HEK293 (cell line): ENCODE results near the gene LTK.

ENCODE experiments used
- EGR2 ChIP-seq: fragments of 450-650 bp; formaldehyde crosslinking; IDR thresholded peaks from 2 replicates; pipeline ENCODE4 v1.5.1; 2016; ENCODE audit warnings: low read depth, missing biosample characterization, missing genetic modification characterization
- HIC1 ChIP-seq: fragments of 450-650 bp; formaldehyde crosslinking; IDR thresholded peaks from 2 replicates; pipeline ENCODE4 v1.5.1; 2016; ENCODE audit warnings: missing biosample characterization, missing genetic modification characterization
- HOXA7 ChIP-seq: sonication (generic); formaldehyde crosslinking; IDR thresholded peaks from 2 replicates; pipeline ENCODE4 v1.8.1; 2022; ENCODE audit warnings: missing genetic modification reagents, borderline replicate concordance
- HOXD13 ChIP-seq: sonication (generic); formaldehyde crosslinking; IDR thresholded peaks from 2 replicates; pipeline ENCODE4 v1.8.0; 2022; ENCODE audit warnings: missing genetic modification reagents, borderline replicate concordance
- MZF1 ChIP-seq: fragments of 450-650 bp; formaldehyde crosslinking; IDR thresholded peaks from 2 replicates; pipeline ENCODE4 v1.5.1; 2017; ENCODE audit warnings: missing biosample characterization, missing genetic modification characterization, borderline replicate concordance
- OSR2 ChIP-seq: fragments of 450-650 bp; formaldehyde crosslinking; IDR thresholded peaks from 2 replicates; pipeline ENCODE4 v1.5.1; 2016; ENCODE audit warnings: missing biosample characterization, missing genetic modification characterization
- PRDM6 ChIP-seq: fragments of 450-650 bp; formaldehyde crosslinking; IDR thresholded peaks from 2 replicates; pipeline ENCODE4 v1.5.1; 2017; ENCODE audit warnings: missing biosample characterization, missing genetic modification characterization
- ZBTB8A ChIP-seq: fragments of 450-650 bp; formaldehyde crosslinking; IDR thresholded peaks from 2 replicates; pipeline ENCODE4 v1.5.1; 2016; ENCODE audit warnings: missing biosample characterization, missing genetic modification characterization
- ZFP69B ChIP-seq: fragments of 450-650 bp; formaldehyde crosslinking; IDR thresholded peaks from 2 replicates; pipeline ENCODE4 v1.5.1; 2016; ENCODE audit warnings: missing biosample characterization, missing genetic modification characterization
- ZNF23 ChIP-seq: fragments of 450-650 bp; formaldehyde crosslinking; IDR thresholded peaks from 2 replicates; pipeline ENCODE4 v1.5.1; 2016; ENCODE audit warnings: missing biosample characterization, missing genetic modification characterization, borderline replicate concordance
- ZNF302 ChIP-seq: fragments of 450-650 bp; formaldehyde crosslinking; IDR thresholded peaks from 2 replicates; pipeline ENCODE4 v1.5.1; 2016; ENCODE audit warnings: missing biosample characterization, missing genetic modification characterization, low read depth
- ZNF404 ChIP-seq: fragments of 450-650 bp; formaldehyde crosslinking; IDR thresholded peaks from 2 replicates; pipeline ENCODE4 v1.5.1; 2017; ENCODE audit warnings: missing biosample characterization, missing genetic modification characterization
- ZNF530 ChIP-seq: fragments of 450-650 bp; formaldehyde crosslinking; IDR thresholded peaks from 2 replicates; pipeline ENCODE4 v1.5.1; 2016; ENCODE audit warnings: low read depth, missing biosample characterization, missing genetic modification characterization
- ZNF600 ChIP-seq: fragments of 450-650 bp; formaldehyde crosslinking; IDR thresholded peaks from 2 replicates; pipeline ENCODE4 v1.5.1; 2016; ENCODE audit warnings: missing biosample characterization, missing genetic modification characterization
- ZNF701 ChIP-seq: fragments of 450-650 bp; formaldehyde crosslinking; IDR thresholded peaks from 2 replicates; pipeline ENCODE4 v1.5.1; 2016; ENCODE audit warnings: missing biosample characterization, missing genetic modification characterization
- ZNF707 ChIP-seq: fragments of 450-650 bp; formaldehyde crosslinking; IDR thresholded peaks from 2 replicates; pipeline ENCODE4 v1.5.1; 2016; ENCODE audit warnings: missing biosample characterization, missing genetic modification characterization
- ZSCAN5A ChIP-seq: fragments of 450-650 bp; formaldehyde crosslinking; IDR thresholded peaks from 2 replicates; pipeline ENCODE4 v1.5.1; 2016; ENCODE audit warnings: missing biosample characterization, missing genetic modification characterization
- TF ChIP-seq, protein P1 (sequence below): fragments of 450-650 bp; formaldehyde crosslinking; IDR thresholded peaks from 2 replicates; pipeline ENCODE4 v1.5.1; 2016; ENCODE audit warnings: missing biosample characterization, missing genetic modification characterization
- TF ChIP-seq, protein P2 (sequence below): fragments of 450-650 bp; formaldehyde crosslinking; IDR thresholded peaks from 2 replicates; pipeline ENCODE4 v1.5.1; 2016; ENCODE audit warnings: missing biosample characterization, missing genetic modification characterization, low read depth

LTK gene

GRCh38 chr15:41499109-41499851, 14.3 kb downstream of the LTK start (continued):
- TF ChIP-seq HIC1 (tag by site-specific recombination) (no peak), HOXA7 (CRISPR knock-in tag) (no peak), ZNF302 (no peak), ZNF404 (tag by site-specific recombination) (no peak), MZF1 (tag by site-specific recombination) (no peak), ZNF600 (tag by site-specific recombination) (peak; percentile 89), ZNF701 (tag by site-specific recombination) (no peak), ZBTB8A (tag by site-specific recombination) (0 out of 2 replicates have a peak, but pooled peaks have one; percentile 49), EGR2 (tag by site-specific recombination) (peak; percentile 64), ZNF23 (no peak), OSR2 (tag by site-specific recombination) (peak; percentile 86), ZNF707 (tag by site-specific recombination) (no peak), ZSCAN5A (no peak), ZFP69B (tag by site-specific recombination) (no peak), HOXD13 (CRISPR knock-in tag) (no peak), PRDM6 (tag by site-specific recombination) (peak; percentile 69), ZNF530 (no peak)
- TF ChIP-seq, protein P1, sequence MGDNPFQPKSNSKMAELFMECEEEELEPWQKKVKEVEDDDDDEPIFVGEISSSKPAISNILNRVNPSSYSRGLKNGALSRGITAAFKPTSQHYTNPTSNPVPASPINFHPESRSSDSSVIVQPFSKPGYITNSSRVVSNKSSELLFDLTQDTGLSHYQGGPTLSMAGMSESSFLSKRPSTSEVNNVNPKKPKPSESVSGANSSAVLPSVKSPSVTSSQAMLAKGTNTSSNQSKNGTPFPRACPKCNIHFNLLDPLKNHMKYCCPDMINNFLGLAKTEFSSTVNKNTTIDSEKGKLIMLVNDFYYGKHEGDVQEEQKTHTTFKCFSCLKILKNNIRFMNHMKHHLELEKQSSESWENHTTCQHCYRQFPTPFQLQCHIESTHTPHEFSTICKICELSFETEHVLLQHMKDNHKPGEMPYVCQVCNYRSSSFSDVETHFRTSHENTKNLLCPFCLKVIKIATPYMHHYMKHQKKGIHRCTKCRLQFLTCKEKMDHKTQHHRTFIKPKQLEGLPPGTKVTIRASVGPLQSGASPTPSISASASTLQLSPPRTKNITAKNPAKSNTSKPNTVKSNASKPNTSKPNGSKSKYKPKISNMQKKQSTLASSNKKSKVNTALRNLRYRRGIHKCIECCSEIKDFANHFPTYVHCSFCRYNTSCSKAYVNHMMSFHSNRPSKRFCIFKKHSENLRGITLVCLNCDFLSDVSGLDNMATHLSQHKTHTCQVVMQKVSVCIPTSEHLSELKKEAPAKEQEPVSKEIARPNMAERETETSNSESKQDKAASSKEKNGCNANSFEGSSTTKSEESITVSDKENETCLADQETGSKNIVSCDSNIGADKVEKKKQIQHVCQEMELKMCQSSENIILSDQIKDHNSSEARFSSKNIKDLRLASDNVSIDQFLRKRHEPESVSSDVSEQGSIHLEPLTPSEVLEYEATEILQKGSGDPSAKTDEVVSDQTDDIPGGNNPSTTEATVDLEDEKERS, result no peak
- TF ChIP-seq, protein P2, sequence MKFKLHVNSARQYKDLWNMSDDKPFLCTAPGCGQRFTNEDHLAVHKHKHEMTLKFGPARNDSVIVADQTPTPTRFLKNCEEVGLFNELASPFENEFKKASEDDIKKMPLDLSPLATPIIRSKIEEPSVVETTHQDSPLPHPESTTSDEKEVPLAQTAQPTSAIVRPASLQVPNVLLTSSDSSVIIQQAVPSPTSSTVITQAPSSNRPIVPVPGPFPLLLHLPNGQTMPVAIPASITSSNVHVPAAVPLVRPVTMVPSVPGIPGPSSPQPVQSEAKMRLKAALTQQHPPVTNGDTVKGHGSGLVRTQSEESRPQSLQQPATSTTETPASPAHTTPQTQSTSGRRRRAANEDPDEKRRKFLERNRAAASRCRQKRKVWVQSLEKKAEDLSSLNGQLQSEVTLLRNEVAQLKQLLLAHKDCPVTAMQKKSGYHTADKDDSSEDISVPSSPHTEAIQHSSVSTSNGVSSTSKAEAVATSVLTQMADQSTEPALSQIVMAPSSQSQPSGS (tag by site-specific recombination), result peak; percentile 66
